GM18951 (cell line): ENCODE results near the gene ATP8B4.

Experiments
- POLR2A ChIP-seq: IDR thresholded peaks from 4 replicates; pipeline ENCODE4 v1.6.1; 2011; ENCODE audit warnings: mild to moderate bottlenecking; ENCODE audit not compliant: insufficient read length, insufficient read depth; ENCODE audit errors: extremely low read depth
- in situ Hi-C: fragments of 300-500 bp; cut with MboI; formaldehyde crosslinking; loops from one replicate; pipeline ENCODE4 v1.12.0; 2022; ENCODE audit warnings: low sequenced_read_pairs, mixed read lengths, inconsistent platforms; ENCODE audit not compliant: unreplicated experiment

ATP8B4 gene

GRCh38 chr15:49901996-49902684 lies 216.9 kb downstream of the ATP8B4 start:
- TF ChIP-seq POLR2A = no peak
- in situ Hi-C loops = no loop called here

GRCh38 chr15:49901321-49901720 lies 217.7 kb downstream of the ATP8B4 start:
- no peak for TF ChIP-seq POLR2A
- in situ Hi-C loops = no loop called here

DNA sequence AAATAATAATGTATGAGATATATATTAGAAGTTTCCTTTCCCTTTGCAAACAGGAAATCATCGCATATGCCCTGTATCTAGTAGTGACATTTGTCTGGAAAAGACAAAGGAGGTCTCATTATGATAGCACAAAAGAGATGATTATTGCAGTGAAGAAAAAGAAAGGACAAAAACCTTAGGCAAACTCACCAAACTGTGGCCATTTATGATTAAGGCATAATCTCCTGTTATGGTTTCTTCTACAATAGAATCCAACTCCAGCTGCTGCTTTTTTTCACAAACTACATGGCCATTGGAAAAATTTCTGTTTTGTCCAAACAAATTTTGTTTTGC lies 218.2 kb downstream of the ATP8B4 start:
- in situ Hi-C loops = no loop called here
- no peak for TF ChIP-seq POLR2A

GRCh38 chr15:49900006-49900902 lies 218.8 kb downstream of the ATP8B4 start:
- in situ Hi-C loops = no loop called here
- no peak for TF ChIP-seq POLR2A

GRCh38 chr15:49898575-49899283 lies 220.3 kb downstream of the ATP8B4 start:
- in situ Hi-C loops = no loop called here
- no peak for TF ChIP-seq POLR2A

GRCh38 chr15:49898097-49898496 lies 220.9 kb downstream of the ATP8B4 start:
- no peak for TF ChIP-seq POLR2A
- in situ Hi-C loops = no loop called here

DNA sequence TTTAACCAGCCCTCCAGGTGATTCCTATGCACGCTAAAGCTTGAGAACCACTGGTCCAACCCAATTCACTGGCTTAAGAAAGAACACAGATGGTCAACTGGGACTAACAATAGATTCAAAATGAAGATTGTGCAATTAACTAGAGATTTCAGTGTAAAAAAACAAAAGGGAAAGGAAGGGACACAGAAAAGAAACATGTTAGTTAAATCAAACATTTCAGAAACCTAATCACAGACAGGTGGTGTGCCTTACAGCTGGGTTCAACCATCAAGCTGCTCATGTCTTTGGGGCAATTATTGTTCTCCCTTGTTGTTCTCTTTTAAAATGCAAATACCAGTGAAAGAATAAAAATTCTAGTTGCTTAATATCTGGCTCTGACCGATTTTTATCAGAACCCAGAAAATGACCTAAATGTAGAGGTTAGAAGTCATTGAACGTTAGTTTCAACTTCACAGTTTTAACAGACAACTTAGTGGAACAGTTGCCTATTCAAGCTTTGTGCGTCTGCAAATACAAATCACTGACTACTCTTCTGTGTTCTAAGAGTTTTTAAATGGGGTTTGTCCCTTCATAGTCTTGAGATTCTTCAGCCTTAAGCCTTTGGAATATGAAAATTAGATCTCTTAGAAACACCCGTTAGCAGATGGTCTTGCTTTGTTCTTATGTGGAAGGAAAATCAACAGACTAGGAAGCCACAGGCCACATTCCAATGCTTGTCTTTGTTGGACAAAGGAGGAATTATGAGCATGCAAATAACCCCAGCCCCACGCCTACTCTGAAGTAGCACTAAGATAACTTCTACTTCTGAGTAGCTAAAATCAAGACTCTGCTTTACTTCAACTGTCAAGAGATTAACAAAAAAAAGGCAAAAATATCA lies 223.4 kb downstream of the ATP8B4 start:
- in situ Hi-C loops = no loop called here
- TF ChIP-seq POLR2A = no peak

DNA sequence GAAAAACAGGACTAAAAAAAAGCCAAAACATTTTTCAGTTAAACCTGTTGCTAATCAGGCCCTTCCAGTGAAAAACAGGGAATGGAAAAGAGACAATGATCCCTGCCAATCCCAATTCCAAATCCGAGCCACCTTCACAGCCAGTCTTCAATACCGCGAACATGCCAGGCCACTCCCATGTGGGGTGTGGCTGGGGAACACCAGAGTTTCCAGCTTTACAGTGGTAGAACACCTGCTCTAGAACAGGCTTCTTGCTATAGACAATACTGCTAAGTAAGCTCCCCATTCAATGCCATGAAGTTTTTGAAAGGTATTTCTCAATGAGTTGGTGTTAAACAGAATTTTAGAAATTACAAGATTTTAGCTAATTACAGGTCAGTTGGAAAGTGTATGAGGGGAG lies 228.3 kb downstream of the ATP8B4 start:
- TF ChIP-seq POLR2A = no peak
- in situ Hi-C loops = no loop called here

GRCh38 chr15:49889536-49889935 lies 229.5 kb downstream of the ATP8B4 start:
- TF ChIP-seq POLR2A = no peak
- in situ Hi-C loops = no loop called here

- in situ Hi-C loops = no loop called here
- TF ChIP-seq POLR2A = no peak
Measured at GRCh38 chr15:49888734-49889133, 230.3 kb downstream of the ATP8B4 start.

GRCh38 chr15:49888323-49888693 lies 230.7 kb downstream of the ATP8B4 start:
- in situ Hi-C loops = no loop called here
- TF ChIP-seq POLR2A = no peak

DNA sequence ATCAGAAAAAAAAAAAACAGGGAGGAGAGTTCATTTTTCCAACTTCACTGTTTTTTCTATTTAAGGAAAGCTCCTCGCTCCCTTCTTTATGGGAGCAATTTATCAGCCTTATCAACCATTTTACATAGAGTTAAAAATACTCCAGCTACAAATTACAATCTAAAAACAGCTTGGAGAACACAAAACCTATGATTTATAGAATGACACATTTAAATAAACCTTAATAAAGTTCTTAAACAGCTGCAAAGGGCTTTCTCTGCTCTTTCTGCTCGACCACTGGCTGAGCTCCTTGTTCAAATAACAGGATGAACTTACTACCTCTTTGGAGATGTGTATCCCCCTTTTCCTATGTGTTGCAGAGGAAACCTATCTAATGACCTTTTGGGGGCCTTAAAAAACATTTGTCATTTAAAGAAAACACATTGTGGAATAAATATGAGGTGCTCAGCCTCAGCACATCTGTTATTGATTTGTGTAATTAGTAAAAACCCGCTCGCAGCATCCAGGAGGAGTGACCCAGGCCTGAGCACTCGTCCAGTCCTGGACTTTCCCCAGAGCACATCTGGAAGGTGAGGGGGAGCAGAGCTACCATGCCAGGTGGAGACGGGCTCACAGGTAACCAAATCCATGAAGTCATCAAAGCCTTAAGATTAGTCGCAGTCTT lies 231.2 kb downstream of the ATP8B4 start:
- no peak for TF ChIP-seq POLR2A
- in situ Hi-C loops = no loop called here
